Small intestine (tissue), 7 donors: ENCODE measurements around the gene DNAH9. TPM values are rescaled to one million over a fixed set of nuclear protein-coding genes. Genes with fewer than 3 reads are reported as not detected.

Experiments used
- DNase-seq, 2 donors: peaks; one replicate each; pipeline versions ENCODE4 v3.0.0 to v3.0.0-alpha.2; 2013
- FAIRE-seq: peaks from 2 replicates; lab custom pipeline; 2012; peaks lifted over from hg19 to GRCh38; lab: Jason Lieb, UNC
- H3K27ac ChIP-seq, 3 donors: one replicate each; pipeline ENCODE4 v1.5.1; 2013; ENCODE audit warnings: low read length in 2 of 3, mild to moderate bottlenecking in 2 of 3, control low read depth in 1 of 3, inconsistent platforms in 1 of 3, low read depth in 1 of 3, moderate library complexity in 1 of 3
- H3K27me3 ChIP-seq, 3 donors: one replicate each; pipeline ENCODE4 v1.6.1; 2013; ENCODE audit warnings: low read length in 3 of 3, inconsistent platforms in 1 of 3; ENCODE audit not compliant: control insufficient read depth in 3 of 3, insufficient read depth in 3 of 3
- H3K36me3 ChIP-seq, 3 donors: one replicate each; pipeline ENCODE4 v1.6.1; 2013; ENCODE audit warnings: low read length in 3 of 3, inconsistent platforms in 1 of 3, low read depth in 1 of 3, mild to moderate bottlenecking in 1 of 3, moderate library complexity in 1 of 3; ENCODE audit not compliant: control insufficient read depth in 3 of 3, insufficient read depth in 2 of 3
- H3K4me1 ChIP-seq, 3 donors: one replicate each; pipeline ENCODE4 v1.6.1; 2013; ENCODE audit warnings: low read length in 2 of 3, inconsistent platforms in 1 of 3, low read depth in 1 of 3, mild to moderate bottlenecking in 1 of 3, moderate library complexity in 1 of 3; ENCODE audit not compliant: control insufficient read depth in 3 of 3, insufficient read depth in 2 of 3
- H3K4me3 ChIP-seq, 3 donors: one replicate each; pipeline ENCODE4 v1.5.1; 2013; ENCODE audit warnings: low read length in 3 of 3, control low read depth in 1 of 3, inconsistent platforms in 1 of 3, low read depth in 1 of 3, mild to moderate bottlenecking in 1 of 3, moderate library complexity in 1 of 3
- H3K9me3 ChIP-seq, 2 donors: one replicate each; pipeline ENCODE4 v1.6.1; 2013; ENCODE audit warnings: low read depth in 1 of 2, low read length in 1 of 2; ENCODE audit not compliant: control insufficient read depth in 2 of 2, insufficient read depth in 1 of 2
- WGBS, 3 donors: extraction: QIAGEN DNeasy Blood & Tissue Kit; methylation state at CpG; one replicate each; pipeline ENCODE4 v1.1.7; 2013; 5-methylcytosine and 5-hydroxymethylcytosine counted together
- polyA plus RNA-seq, 4 donors: library from polyadenylated mRNA; stranded (reverse) in 3 of 4; unstranded in 1 of 4; fragments of 200-250 nt in 3 of 4; fragments of 120-200 nt in 1 of 4; gene quantifications; one replicate each; pipeline versions ENCODE4 v1.2.1 to v1.2.3, GENCODE V29; 2013
- donor health status: healthy with polysubstance abuse.
- donor health status: control.
- donor health status: control.
- donor health status: Bipolar disorder and iron deficiency.
- donor health status: healthy.

Gene DNAH9
- polyA plus RNA-seq, 4 donors = 0.07 to 0.24 TPM; not detected in 2

DNA sequence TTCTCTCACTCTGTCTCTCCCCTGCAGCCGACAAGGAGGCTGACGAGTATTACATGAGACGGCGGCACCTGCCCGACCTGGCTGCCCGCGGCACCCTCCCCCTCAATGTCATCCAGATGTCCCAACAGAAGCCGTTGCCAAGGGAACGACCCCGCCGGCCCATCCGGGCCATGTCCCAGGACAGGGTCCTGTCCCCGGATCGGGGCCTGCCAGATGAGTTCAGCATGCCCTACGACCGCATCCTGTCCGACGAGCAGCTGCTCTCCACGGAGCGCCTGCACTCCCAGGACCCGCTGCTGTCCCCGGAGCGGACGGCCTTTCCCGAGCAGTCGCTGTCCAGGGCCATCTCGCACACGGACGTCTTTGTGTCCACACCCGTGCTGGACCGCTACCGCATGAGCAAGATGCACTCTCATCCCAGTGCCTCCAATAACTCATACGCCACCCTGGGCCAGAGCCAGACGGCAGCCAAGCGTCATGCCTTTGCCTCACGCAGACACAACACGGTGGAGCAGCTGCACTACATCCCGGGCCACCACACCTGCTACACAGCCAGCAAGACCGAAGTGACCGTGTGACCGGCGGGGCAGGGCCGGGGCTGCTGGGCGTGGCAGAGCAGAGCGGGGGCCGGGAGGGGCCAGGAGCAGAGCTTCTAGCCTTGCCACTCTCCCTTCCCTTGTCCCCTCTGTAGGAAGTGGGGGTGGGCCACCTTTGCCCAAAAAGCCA lies 40.4 kb upstream of the DNAH9 start:
- Histone ChIP-seq H3K4me1 (no peaks in the 10 kb centered on the region), H3K9me3 (no peaks in the 10 kb centered on the region), H3K27me3 (no peaks in the 10 kb centered on the region), H3K4me3 (no peak overlapping the region), H3K36me3 (no peaks in the 10 kb centered on the region), H3K27ac (no peak overlapping the region)
- no peak for DNase-seq
- WGBS, 3 donors = 91 to 93% (median 91%) methylated on average over 42 to 46 of the region's 46 CpGs
- no peak for FAIRE-seq

DNA sequence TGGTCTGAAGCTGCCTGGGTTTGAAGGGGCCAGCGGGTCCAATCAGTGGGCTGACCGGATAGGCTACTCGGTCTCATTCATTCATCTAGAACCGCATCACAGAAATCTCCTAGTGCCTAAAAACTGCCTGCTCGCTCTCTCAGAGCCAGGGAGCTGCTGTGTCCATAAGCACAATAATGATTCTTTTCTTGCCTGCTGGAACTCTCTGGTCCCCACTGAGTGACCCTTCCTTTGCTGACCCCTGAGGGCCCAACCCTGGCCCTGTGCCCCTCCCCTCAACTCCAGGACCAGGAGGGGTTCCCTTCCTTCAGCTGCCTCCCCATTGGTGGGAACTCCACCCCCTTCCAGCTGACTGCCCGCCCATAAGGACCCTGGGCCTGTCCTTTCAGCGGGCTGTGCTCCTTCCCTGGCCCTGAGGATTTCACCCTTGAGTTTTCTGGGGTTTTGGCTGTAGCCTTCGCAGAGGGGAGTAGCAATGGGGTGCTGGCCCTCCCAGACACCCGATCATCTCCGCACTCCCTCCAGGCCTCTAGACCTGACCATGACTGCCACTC lies 39.5 kb upstream of the DNAH9 start:
- WGBS, 3 donors = 88 to 91% (median 90%) methylated on average over 10 of the region's 10 CpGs
- H3K9me3 ChIP-seq = no peaks in the 10 kb centered on the region
- no peak overlapping the region for H3K4me3 ChIP-seq
- DNase-seq (no peak), FAIRE-seq (no peak)
- H3K36me3 ChIP-seq = no peaks in the 10 kb centered on the region
- H3K27me3 ChIP-seq = no peaks in the 10 kb centered on the region
- no peak overlapping the region for H3K27ac ChIP-seq
- H3K4me1 ChIP-seq = no peaks in the 10 kb centered on the region

GRCh38 chr17:11559601-11560000 lies 38.7 kb upstream of the DNAH9 start:
- no peak for FAIRE-seq
- WGBS, 3 donors = 55 to 63% (median 62%) methylated on average over 7 of the region's 7 CpGs
- H3K36me3 ChIP-seq = no peaks in the 10 kb centered on the region
- no peaks in the 10 kb centered on the region for H3K27me3 ChIP-seq
- no peak overlapping the region for H3K27ac ChIP-seq
- DNase-seq = no peak
- no peak overlapping the region for H3K4me3 ChIP-seq
- no peaks in the 10 kb centered on the region for H3K4me1 ChIP-seq
- no peaks in the 10 kb centered on the region for H3K9me3 ChIP-seq

DNA sequence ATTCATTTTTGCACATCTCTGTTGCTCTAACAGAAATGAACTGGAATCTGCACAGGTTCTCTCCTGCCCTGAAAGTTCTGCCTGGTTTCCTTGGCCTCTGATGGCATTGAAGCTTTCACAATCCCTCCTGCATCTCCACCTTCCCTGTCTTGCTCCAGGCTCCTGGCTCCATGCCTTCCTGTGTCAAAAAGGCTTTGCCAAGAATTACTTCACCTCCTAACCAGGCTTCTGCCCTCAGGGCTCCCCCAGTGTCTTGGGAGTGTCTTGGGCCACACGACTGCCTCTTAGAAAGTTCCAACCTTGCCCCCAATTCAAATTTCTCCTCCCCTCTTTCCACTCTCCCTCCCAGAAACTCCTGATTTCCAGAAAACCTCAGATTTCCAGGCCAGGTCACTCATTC lies 37.0 kb upstream of the DNAH9 start:
- Histone ChIP-seq H3K4me3 (no peak overlapping the region), H3K36me3 (no peaks in the 10 kb centered on the region), H3K9me3 (no peaks in the 10 kb centered on the region), H3K27ac (no peak overlapping the region), H3K27me3 (no peaks in the 10 kb centered on the region), H3K4me1 (no peaks in the 10 kb centered on the region)
- WGBS, 3 donors = 63 to 89% (median 86%) methylated on average over 1 of the region's 1 CpG
- no peak for DNase-seq
- FAIRE-seq = no peak

GRCh38 chr17:11561702-11562101 lies 36.6 kb upstream of the DNAH9 start:
- Histone ChIP-seq H3K27me3 (no peaks in the 10 kb centered on the region), H3K27ac (no peak overlapping the region), H3K9me3 (no peaks in the 10 kb centered on the region), H3K4me3 (no peak overlapping the region), H3K4me1 (no peaks in the 10 kb centered on the region), H3K36me3 (no peaks in the 10 kb centered on the region)
- FAIRE-seq (no peak), DNase-seq (no peak)
- WGBS, 3 donors = 71 to 77% (median 77%) methylated on average over 2 of the region's 2 CpGs

GRCh38 chr17:11564589-11565380 lies 33.5 kb upstream of the DNAH9 start:
- Histone ChIP-seq H3K27me3 (no peaks in the 10 kb centered on the region), H3K4me1 (no peaks in the 10 kb centered on the region), H3K36me3 (no peaks in the 10 kb centered on the region), H3K27ac (no peak overlapping the region), H3K4me3 (no peak overlapping the region), H3K9me3 (no peaks in the 10 kb centered on the region)
- DNase-seq (no peak), FAIRE-seq (no peak)
- 41 to 52% (median 47%) methylated on average over 3 of the region's 3 CpGs for WGBS, 3 donors

DNA sequence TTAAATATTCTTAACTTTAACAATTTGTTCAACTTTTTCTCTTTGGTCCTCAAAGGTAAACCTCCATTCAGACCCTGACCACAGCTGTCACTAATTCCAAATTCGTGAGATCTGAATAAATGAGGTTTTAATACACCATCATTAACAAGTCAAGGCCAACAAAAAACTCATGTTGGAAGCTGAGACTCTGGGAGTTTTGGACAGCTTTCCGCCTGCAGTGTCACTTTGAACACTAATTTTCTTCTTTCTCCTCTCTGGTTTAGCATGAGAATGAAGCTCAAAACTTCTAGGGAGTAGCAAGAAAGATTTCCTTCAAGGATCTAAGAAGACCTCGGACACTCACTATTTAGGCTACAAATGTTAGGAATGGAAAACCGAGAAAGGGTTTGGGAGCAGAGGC lies 32.7 kb upstream of the DNAH9 start:
- no peak overlapping the region for H3K4me3 ChIP-seq
- no peaks in the 10 kb centered on the region for H3K4me1 ChIP-seq
- no peaks in the 10 kb centered on the region for H3K9me3 ChIP-seq
- H3K36me3 ChIP-seq = no peaks in the 10 kb centered on the region
- DNase-seq = no peak
- WGBS, 3 donors = 44 to 68% (median 62%) methylated on average over 4 of the region's 4 CpGs
- FAIRE-seq = no peak
- H3K27me3 ChIP-seq = no peaks in the 10 kb centered on the region
- H3K27ac ChIP-seq = no peak overlapping the region

- H3K27me3 ChIP-seq = no peaks in the 10 kb centered on the region
- H3K4me1 ChIP-seq = no peaks in the 10 kb centered on the region
- FAIRE-seq = no peak
- H3K4me3 ChIP-seq = no peak overlapping the region
- no peak for DNase-seq
- no peaks in the 10 kb centered on the region for H3K36me3 ChIP-seq
- H3K9me3 ChIP-seq = peaks cover 0 to 10% of the 10 kb centered on the region in 2 donors
- 76 to 88% (median 80%) methylated on average over 3 of the region's 3 CpGs for WGBS, 3 donors
- no peak overlapping the region for H3K27ac ChIP-seq
Measured at GRCh38 chr17:11578998-11579397, 19.3 kb upstream of the DNAH9 start.
